SK-MEL-5 (cell line): ENCODE measurements around the gene SPTSSB. TPM values are rescaled to one million over a fixed set of nuclear protein-coding genes. Genes with fewer than 3 reads are reported as not detected.

Source experiments
- DNase-seq: peaks from one replicate; pipeline ENCODE4 v3.0.0-alpha.2; 2016; ENCODE audit warnings: low read depth, low spot score
- in situ Hi-C: cut with HindIII; loops from 2 replicates; pipeline ENCODE4 v1.10.0; 2016; ENCODE audit warnings: low sequenced_read_pairs, high pct_unique_total_duplicates, low pct_unique_long_range_greater_than_20kb
- total RNA-seq: library from RNA; depleted of rRNA; stranded (reverse); fragments of >200 nt; shearing (Covaris generic); gene quantifications from 2 replicates; pipeline ENCODE4 v1.2.3, GENCODE V29; 2014

SPTSSB gene
- total RNA-seq, 1 experiment from 2014 or later, result not detected

GRCh38 chr3:161349529-161350312, 21.6 kb downstream of the SPTSSB start:
- DNase-seq, result no peak
- in situ Hi-C loops, result no loop called here

GRCh38 chr3:161348796-161349400, 22.4 kb downstream of the SPTSSB start:
- in situ Hi-C loops, result no loop called here
- no peak for DNase-seq

GRCh38 chr3:161347726-161348125, 23.6 kb downstream of the SPTSSB start:
- in situ Hi-C loops, result no loop called here
- no peak for DNase-seq

- in situ Hi-C loops, result no loop called here
- no peak for DNase-seq
These were observed 26.3 kb downstream of the SPTSSB start for GRCh38 chr3:161345023-161345422.

- no peak for DNase-seq
These were observed 27.3 kb downstream of the SPTSSB start for GRCh38 chr3:161343986-161344385.

GRCh38 chr3:161343540-161343939, 27.8 kb downstream of the SPTSSB start:
- in situ Hi-C loops, result no loop called here
- DNase-seq, result no peak

More at GRCh38 chr3:161343986-161344385, 27.3 kb downstream of the SPTSSB start:
- in situ Hi-C loops, result no loop called here

GRCh38 chr3:161342629-161343028, 28.7 kb downstream of the SPTSSB start:
- in situ Hi-C loops, result no loop called here
- no peak for DNase-seq

- no peak for DNase-seq
- in situ Hi-C loops, result no loop called here
These were observed 31.5 kb downstream of the SPTSSB start for GRCh38 chr3:161339517-161340500.

- in situ Hi-C loops, result no loop called here
- no peak for DNase-seq
These were observed 34.0 kb downstream of the SPTSSB start for GRCh38 chr3:161337311-161337710.

- in situ Hi-C loops, result no loop called here
- no peak for DNase-seq
These were observed 34.7 kb downstream of the SPTSSB start for GRCh38 chr3:161336661-161337060.

- DNase-seq, result no peak
- in situ Hi-C loops, result no loop called here
These were observed 37.6 kb downstream of the SPTSSB start for GRCh38 chr3:161333696-161334095.

- in situ Hi-C loops, result no loop called here
These were observed 38.5 kb downstream of the SPTSSB start for GRCh38 chr3:161332792-161333191.

GRCh38 chr3:161325059-161325458, 46.3 kb downstream of the SPTSSB start:
- DNase-seq, result no peak
- in situ Hi-C loops, result no loop called here

More at GRCh38 chr3:161332792-161333191, 38.5 kb downstream of the SPTSSB start:
- no peak for DNase-seq

GRCh38 chr3:161323926-161324621, 47.2 kb downstream of the SPTSSB start:
- in situ Hi-C loops, result no loop called here

GRCh38 chr3:161322781-161323568, 48.3 kb downstream of the SPTSSB start:
- peak; percentile 5 for DNase-seq
- in situ Hi-C loops, result no loop called here

More at GRCh38 chr3:161323926-161324621, 47.2 kb downstream of the SPTSSB start:
- DNase-seq, result no peak

GRCh38 chr3:161320837-161321236, 50.5 kb downstream of the SPTSSB start:
- no peak for DNase-seq
- in situ Hi-C loops, result no loop called here

- in situ Hi-C loops, result no loop called here
- DNase-seq, result no peak
These were observed 51.5 kb downstream of the SPTSSB start for GRCh38 chr3:161319867-161320266.
